HG02852 (cell line): ENCODE data around the gene ARHGAP25.

Experiments
- ATAC-seq: cut with Tn5 transposase; IDR thresholded peaks from one replicate; pipeline ENCODE4 v1.9.1; 2021; ENCODE audit warnings: mild to moderate bottlenecking, moderate library complexity; ENCODE audit not compliant: unreplicated experiment

ARHGAP25 gene

DNA sequence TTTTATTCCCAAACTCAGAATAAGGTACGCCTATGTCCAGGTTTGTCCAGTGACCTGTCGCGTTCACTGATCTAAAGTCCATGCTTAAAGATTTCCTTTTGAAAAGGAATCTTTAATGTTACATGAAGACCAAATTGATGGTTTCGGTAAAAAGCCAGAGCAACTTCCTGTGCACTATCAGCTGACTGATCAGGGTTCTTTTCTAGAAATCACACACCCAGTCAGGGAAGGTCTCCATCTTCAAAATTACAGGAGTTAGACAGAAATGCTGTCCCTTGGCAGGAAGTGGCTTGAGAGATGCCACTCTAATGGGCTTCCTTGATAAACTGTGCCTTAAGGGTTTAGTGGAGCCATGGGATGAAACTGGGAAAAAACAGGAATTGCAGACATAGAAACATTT is 14.7 kb upstream of the ARHGAP25 start:
- no peak for ATAC-seq

DNA sequence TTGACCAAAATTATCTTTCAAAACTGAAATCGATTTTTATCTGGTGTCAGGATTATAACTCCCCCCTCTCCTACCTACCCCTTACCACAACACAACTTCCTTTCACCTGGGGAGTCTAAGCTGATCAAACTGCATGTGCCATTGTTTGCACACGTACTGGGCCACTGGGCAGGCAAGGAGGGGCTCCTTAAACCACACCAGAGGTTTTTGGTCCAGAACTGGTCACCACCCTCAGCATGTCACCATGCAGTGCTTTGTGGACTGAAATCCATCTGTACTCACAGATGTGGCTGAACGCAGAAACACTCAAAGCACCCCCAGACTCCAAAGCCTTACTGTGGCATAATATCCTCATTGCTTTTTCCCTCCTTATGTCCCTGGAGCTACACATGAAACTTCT is 13.9 kb upstream of the ARHGAP25 start:
- no peak for ATAC-seq

DNA sequence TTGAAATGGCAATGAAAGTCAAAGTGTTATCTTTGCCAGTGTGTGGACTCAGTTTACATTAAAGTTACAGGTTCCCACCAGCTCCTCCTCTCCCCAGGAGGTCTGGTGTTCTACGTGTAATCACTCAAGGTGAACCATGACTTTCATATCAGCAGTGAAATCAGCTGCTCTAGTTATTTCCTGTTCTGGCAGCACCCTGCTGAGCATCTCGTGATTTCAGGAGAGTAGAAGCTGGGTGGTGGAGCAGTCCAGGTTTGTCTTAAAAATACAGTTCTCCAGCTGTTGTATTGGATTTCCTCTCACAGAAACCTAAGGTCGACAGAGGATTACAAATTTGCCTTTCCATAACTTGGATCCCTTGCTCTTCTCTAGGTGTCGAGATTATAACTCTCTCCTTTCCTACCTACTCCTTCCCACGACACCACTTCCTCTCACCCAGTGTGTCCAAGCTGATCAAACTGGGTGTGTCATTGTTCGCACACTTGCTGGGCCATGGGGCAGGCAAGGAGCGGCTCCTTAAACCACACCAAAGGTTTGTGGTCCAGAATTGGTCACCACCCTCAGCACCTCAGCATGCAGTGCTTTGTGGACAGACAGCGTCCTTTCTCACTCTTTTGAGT is 13.0 kb upstream of the ARHGAP25 start:
- peak; percentile 62 for ATAC-seq

DNA sequence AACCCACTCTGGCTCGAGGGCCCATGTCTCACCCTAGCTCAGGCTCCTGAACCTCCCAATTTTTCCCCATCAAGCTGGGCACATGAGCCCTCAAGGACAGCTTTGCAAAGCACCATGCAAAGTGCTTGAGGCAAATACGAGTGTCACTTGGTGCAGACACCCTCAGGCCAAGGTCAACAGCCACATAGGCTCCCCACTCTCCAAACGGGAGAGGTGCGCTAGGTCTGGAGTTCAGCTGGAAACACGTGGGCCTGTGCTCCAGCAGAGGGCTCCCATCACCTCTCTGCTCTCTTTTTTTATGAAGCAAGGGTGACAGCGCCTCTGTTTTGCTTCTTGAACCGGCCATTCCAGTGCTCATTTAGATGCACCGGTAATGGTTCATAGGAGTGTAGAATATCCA is 11.9 kb upstream of the ARHGAP25 start:
- no peak for ATAC-seq

DNA sequence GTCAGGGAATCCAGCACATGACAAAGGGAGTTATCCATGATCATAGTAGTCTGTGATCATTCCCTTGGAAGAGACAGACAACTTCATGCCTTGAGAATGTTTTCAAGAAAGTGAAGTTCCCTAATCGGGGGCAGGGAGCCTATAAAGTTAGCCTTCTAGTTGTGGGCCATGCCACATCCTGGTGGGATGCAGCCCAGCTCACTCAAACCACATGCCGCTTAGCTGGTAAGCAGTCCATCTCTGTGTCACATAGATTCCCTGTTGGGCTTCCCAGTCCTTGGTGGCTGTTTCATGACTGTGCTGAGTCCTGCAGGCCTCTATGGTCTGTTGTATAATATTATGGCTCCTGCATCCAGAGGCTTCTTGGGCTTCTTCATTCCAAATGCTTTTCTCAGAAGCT is 11.4 kb upstream of the ARHGAP25 start:
- ATAC-seq = no peak

DNA sequence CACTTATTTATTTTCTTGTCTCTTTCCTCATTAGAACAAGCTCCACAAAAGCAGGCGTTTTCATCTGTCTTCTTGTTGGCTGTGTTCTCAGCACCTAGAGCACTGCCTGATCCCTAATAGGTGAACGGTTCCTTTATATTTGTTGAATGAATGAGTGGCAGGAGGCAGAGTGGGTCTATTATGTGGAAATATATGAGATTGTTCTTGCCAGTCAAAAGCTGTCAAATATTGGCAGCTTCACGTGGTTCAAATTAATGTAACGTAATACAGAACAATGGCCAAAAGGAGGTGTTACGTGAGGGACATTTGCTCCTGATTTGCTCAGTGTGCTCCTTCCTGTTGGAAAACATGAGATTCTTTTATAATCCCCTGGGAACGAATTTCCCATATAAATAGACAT is 8.5 kb upstream of the ARHGAP25 start:
- no peak for ATAC-seq

DNA sequence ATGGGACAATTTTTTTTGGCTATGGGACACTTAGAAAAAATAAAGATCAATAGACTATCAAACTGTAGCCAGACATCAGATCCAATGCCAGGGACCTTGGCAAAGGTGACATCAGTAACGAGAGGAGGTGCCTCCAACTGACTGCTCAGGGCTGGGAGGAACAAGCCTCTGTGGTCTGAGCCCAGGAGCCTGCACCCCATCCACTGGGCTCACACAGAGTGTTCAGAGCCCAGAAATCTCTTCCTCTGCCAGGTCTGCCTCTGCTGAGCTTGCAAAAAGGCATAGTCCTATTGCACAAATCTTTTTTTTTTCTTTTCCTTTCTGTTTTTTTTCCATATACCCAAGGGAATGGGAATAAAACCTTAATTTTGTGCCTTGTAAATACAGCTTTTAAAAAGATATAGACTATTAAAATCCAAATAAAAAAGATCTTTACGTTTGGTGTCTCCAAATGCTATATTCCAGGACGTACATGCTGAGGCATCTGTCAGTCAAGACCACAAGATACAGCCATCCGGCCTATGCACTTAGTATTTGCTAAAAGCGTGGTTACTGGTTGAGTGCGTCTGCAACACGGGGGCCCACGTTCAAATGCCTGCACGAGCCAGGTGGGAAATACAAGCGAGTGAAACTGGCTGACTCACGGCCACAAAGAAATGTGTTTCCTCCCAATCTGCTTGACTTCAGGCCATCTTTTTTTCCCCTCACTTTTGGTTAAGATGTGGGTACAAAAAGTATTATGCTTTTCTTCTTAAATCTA is 7.8 kb upstream of the ARHGAP25 start:
- ATAC-seq = peak; percentile 97

DNA sequence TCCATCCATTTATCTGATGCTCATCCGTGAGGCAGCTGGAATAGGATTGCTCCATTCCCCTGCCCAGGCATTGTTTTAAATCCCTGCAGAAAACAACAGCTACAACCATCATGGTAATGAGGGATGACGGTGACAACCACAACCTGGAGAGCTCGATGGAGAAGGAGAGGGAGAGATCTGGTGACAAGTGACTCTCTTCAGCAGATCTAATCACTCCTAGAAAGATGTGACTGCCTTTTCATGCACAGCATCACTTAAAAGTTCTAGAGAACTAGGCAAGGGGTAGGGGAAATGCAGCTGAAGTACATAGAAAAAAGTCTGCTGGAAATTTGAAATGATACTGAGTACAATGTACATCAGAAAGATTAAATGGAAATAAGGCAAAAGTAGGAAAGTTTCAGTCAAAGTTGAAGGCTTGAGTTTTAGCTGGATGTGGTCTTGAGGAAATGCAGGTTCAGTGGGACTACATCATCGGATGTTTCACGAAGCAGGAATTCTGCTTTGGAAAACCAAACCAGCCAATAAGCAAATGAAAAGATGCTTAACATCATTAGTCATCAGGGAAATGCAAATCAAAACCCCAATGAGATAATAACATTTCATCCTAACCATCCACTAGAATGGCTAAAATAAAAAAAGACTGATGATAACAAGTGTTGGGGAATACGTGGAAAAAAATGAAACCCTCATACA is 6.8 kb upstream of the ARHGAP25 start:
- ATAC-seq = no peak

DNA sequence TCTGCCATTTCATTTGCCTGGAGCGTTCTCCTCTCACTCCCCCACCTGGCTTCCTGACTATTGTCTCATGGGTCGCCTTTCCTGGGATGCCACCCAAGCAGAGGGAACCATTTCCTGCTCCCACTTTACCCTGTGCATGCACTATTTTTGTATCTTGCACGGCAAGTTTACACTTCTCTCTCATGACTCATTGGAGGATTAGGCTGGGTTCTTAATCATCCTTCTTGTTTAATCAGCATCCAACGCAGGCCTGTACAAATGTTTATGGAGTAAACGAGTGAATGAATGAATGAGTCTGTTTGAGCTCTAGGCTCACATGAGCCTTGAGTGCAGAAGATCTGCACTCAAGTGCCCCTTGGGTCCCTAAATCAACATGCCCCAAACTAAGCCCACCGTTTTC is 3.8 kb upstream of the ARHGAP25 start:
- ATAC-seq = no peak

DNA sequence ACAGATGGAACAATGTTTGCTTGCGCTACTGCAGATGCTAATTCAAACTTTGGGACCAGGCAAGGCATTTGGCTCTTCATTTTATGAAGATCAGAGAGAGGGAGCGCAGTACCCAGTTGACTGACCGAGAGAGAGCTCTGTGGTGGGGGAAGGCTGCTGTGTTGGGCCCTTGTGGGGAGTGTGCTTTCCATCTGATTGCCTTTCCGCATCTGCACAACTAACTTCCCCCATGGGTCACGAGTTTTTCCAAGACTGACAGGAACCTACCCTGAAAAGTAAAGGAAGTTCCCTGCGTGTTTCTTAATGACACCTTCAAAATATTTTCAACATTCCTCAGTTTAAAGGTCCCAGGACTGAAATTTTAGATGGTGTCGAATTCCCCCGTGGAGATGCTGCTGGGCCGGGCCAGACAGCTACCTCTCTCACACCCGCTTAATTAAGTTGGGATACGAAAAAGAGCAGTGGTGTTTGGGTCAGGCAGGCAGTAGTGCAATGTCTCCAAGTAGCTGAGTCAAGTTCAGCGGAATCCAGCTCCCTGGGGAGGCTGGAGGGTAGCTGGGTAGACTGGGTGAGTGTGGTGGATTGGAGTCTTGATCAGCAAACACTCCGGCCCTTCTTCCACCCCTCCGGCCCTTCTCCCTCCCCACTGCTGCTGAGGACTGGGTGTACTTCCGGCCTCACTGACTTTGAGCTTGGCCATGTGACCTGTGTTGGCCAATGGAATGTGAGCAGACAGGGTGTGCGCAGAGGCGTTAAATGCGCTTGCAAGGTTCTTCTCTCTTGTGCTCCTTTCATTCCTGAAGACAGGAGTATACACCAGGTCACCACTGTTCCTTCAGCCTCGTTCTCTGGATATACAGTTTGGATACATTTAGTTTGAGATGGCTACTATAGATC is 2.3 kb upstream of the ARHGAP25 start:
- no peak for ATAC-seq

DNA sequence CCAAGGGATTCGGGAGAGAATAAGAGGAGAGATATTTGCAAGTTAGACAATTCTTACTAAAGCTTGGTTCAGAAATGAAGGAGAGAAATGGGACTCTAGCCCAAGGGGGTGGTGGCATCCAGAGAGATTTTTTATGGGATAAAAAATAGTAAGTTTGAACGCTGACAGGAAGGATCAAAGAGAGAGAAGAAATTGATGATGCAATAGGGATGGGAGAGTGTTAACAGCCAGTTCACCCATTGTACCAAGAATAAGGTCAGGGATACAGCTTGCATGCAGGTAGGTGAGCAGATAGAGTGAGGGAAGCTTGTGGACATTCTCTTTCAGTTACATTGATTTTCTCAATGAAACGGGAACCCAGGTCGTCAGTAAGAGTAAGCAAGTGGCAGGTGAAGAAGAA is 1.2 kb upstream of the ARHGAP25 start:
- ATAC-seq = no peak

DNA sequence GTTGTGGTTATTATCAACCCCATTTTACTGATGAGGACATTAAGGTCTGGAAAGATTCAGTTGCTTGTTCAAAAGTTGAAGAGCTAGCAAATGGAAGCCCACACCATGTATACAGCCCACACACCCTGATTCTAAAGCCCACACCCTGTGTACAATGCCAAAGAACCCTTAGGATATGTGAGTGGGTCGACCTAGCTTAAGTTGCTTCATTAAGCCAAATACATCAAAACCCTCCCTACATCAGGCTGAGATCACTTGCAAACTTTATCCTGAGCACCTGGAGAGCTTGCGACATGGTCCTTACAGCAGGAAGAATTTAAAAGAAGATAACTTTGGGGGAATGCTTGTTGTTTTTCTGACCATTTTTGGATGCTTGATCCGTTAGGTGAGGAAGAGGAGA is 435 bp upstream of the ARHGAP25 start:
- ATAC-seq = no peak

DNA sequence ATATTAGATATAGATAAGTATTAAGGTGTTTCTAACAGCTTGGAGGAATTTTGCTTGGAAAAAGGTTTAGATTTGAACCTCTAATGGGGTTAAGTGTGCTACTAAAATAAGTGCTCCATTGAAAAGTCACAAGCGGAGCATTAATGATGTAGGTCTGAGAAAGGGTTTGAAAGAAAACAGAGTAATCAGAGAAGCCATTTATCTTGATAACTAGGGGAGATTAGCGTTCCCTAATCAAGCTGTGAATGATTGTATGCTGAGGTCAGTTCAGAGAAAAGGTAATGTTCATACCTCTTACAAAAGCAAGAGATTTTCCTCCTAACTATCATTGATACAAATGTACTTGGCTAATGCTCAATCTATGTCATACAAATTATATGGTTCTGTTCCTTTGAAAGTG is 1.5 kb downstream of the ARHGAP25 start:
- ATAC-seq = no peak

DNA sequence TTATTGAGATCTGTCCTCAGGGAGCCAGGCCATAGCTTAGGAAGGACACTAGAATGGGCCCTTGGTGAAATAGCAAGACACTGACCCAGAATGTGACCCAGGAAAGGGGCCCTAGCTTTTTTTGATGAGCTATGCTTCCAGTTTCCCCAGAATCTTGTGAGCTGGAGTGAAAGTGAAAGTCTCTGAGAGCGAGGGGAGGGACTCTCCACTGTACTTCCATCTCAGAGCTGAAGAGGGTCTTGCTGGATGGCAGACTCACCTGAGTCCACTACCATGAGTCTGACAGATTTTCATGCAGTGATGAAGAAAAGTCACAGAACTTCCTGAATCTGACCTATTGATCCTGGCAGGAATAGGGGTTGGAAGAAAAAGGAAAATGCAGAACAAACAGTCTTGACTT is 3.1 kb downstream of the ARHGAP25 start:
- peak; percentile 42 for ATAC-seq

DNA sequence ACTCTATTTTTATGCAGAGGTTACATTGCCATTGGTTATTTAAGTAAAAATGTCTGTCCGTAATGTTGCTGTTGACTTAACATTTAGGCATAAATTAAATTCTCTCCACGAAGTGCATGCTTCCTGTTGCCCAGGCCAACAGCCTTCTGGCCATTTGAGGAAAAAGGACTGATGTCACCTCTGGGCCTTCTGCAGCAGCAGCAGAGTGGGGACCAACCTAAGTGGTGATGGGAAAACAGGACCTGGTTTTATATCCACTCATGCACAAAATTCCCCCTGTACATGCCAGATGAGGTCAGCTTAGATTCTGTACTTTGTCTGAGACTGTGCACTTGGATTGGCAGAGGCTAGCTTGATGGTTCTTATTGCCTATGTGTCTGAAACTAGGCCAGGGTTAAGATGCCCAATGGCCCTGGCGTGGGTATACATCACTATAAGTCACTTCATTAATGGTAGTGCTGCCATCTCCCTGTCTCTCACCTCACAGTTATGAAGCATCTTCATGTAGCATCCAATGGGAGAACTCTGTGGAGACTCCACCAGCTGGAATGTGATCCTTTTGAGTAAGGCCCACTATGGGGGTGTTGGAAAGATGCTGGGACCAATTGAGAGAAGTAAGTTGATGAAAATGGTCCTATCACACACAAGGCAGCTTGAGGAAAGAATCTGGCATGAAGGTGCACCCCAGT is 4.4 kb downstream of the ARHGAP25 start:
- no peak for ATAC-seq

DNA sequence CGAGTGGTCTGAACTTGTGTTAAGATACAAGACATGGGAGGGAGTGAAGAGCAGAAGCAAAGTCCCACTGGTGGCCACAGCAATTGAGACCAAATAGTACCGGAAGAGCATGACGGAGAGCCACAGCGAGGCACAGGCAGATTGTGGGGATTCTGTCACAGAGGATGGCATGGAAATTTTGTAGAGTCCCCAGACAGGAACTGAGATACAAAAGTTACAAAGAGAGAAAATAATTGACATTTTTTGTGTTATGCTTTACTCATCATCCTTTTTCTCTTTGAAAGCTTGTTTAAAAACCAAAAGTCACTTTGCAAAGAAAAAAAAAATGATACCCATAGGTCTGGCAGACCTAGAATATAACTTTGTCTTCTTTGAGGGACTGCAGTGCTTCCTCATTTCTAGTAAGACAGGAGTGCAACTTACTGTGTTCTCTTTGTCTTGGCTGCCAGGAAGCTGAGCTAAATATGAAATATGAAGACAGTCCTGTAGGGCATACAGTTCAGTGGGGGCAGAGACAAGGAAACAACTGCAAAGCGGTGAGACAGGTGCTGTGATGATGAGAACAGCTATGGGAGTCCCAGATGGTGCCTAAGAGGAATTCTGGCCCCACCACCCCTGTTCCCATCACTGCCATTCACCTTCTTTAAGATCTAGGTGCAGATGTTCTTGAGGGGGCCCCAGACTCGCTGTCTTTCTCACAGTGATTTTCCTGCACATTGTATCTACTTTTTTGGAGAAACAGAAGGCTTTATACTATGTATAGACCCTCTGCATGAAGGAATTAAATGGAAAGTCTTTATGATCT is 5.2 kb downstream of the ARHGAP25 start:
- no peak for ATAC-seq

DNA sequence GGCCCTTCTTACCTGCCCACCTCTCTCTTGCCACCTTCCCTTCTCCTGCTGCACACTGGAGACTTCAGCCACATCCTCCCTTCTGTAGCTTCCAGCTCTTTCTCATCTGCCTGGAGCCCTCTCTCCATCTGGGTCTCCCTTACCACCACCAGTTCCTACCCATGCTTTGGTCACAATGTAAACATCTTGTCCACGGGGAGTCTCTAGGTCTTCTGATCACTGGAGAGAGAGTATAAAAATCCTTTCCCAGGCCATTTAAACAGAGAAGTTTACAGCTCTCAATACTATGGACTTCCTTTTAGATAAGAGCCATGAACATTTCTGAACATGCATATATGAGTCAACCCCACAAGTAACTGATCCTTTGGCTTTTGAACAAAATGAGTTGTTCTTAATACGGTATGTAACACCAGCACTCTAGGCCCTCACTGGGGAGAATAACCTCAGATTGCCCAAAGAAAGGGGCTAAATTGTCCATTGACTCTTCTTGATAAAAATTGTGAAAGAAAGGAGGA is 5.8 kb downstream of the ARHGAP25 start:
- ATAC-seq = no peak

DNA sequence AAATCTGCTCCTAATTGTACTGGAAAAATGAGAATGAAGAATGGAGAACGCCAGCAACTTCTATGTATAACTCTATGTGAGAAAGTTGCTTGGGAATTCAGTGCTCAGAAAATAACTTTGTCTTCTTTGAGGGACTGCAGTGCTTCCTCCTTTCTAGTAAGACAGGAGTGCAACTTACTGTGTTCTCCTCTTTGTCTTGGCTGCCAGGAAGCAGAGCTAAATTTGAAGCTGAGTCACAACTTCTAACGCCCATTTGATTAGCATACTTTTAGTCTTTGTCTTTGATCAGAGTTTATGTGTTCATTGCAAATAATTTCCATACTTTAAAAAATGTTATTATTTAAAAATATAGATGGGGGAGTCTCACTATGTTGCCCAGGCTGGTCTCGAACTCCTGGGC is 6.6 kb downstream of the ARHGAP25 start:
- no peak for ATAC-seq

DNA sequence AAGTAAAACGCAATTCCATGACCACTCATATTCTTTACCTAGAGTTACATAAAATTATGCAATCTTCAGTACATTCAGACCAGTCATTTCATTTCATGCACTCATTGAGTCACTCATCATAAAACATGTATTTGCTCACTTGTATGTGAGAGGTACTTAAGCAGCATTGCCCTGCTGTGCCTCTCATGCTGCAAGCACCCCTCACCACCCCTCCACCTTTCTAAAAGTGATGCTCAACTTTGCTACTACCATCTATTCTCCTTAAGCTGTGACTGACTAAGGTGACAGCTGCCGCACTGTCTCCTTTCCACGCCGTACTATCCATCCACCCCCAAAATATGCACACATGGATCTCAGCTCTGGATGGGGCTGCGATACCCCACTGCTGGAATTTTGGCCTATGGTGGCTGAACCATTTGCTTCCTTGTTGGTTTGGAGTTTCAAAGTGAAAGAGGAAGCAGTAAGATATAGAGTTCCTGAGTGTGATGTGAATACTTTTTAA is 7.2 kb downstream of the ARHGAP25 start:
- ATAC-seq = no peak
